NCI-H2227 treated with DMSO at 0.1 percent for 48 hours (cell line): ENCODE data around the gene KCNK15.
"Not testable (repeated sequence)": the region's sequence is repeated elsewhere in the genome, so short reads cannot be mapped to it uniquely, and the experiment has no call there.

Experiments used
- DNase-seq: peaks from one replicate; lab custom pipeline; 2025; lab: John Stamatoyannopoulos, UW

The KCNK15 gene

GRCh38 chr20:44759595-44759994, 13.9 kb downstream of the KCNK15 start:
- DNase-seq, result no peak

GRCh38 chr20:44761423-44761822, 15.8 kb downstream of the KCNK15 start:
- DNase-seq, result peak; percentile 17

GRCh38 chr20:44762466-44763140, 16.9 kb downstream of the KCNK15 start:
- peak; percentile 54 for DNase-seq

GRCh38 chr20:44763798-44764197, 18.1 kb downstream of the KCNK15 start:
- DNase-seq, result not testable (repeated sequence)

- no peak for DNase-seq
These were observed 19.4 kb downstream of the KCNK15 start for GRCh38 chr20:44765091-44765490.

- no peak for DNase-seq
These were observed 20.2 kb downstream of the KCNK15 start for GRCh38 chr20:44765701-44766347.

- DNase-seq, result no peak
These were observed 22.6 kb downstream of the KCNK15 start for GRCh38 chr20:44768256-44768655.

GRCh38 chr20:44768854-44769480, 23.3 kb downstream of the KCNK15 start:
- no peak for DNase-seq

GRCh38 chr20:44769481-44769863, 23.8 kb downstream of the KCNK15 start:
- DNase-seq, result no peak

- no peak for DNase-seq
These were observed 25.0 kb downstream of the KCNK15 start for GRCh38 chr20:44770484-44771171.

- DNase-seq, result no peak
These were observed 25.5 kb downstream of the KCNK15 start for GRCh38 chr20:44771172-44771535.

GRCh38 chr20:44772636-44773035, 27.0 kb downstream of the KCNK15 start:
- DNase-seq, result no peak

- DNase-seq, result no peak
These were observed 27.6 kb downstream of the KCNK15 start for GRCh38 chr20:44773070-44773829.

GRCh38 chr20:44776980-44777379, 31.3 kb downstream of the KCNK15 start:
- DNase-seq, result no peak

- DNase-seq, result no peak
These were observed 34.6 kb downstream of the KCNK15 start for GRCh38 chr20:44780226-44780625.

- DNase-seq, result peak; percentile 13
These were observed 35.5 kb downstream of the KCNK15 start for GRCh38 chr20:44781118-44781517.

GRCh38 chr20:44781791-44782190, 36.1 kb downstream of the KCNK15 start:
- no peak for DNase-seq

GRCh38 chr20:44784688-44785087, 39.0 kb downstream of the KCNK15 start:
- no peak for DNase-seq

GRCh38 chr20:44785768-44786167, 40.1 kb downstream of the KCNK15 start:
- no peak for DNase-seq

GRCh38 chr20:44787299-44787698, 41.6 kb downstream of the KCNK15 start:
- DNase-seq, result no peak

GRCh38 chr20:44788706-44789456, 43.2 kb downstream of the KCNK15 start:
- DNase-seq, result no peak
